ENCODE measurements around the gene RGMB. TPM values are rescaled to one million over a fixed set of nuclear protein-coding genes. Genes with fewer than 3 reads are reported as not detected.
A peak's percentile ranks its signal among the peaks of the same experiment; 100 is the strongest.

Gene RGMB
- total RNA-seq, 2 donors from 2014 or later, result 21.0 to 21.8 TPM

DNA sequence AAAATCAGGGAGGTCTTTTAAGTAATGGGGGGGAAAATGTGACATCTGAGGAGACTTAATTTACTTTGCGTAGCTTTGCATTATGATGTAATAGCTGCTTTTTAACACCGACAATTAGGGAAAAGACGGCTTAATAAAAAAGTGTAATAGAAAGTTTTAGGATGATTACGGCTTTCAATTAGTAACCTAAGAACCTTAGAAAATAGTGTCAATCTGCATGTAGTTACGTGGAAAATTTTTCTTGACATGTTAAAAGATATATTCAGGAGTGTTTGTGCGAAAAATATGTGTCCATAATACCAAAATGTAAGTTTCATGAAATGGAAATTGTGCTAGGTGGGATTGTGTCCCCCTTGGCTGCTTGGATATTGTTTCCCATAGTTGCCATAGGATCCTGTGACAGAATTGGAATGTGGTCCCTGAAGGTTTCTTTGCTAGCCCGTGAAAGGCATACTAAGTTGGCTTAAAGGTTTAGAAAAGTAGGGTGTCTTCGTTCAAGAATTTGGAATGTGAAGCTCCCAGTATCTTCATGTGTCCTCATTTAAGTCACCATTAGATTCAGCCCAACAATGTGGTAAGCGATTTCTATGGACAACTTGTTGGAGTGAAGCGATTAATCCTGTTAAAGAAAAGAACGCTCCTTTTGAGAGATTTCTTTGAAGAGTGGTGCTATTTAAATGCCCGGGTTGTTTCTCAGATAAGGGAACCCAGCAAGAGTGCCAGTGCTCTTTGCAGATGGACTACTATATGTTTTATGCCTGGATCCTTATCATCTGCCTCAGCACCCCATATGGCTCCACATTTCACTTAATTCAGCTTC, 2.0 kb downstream of the RGMB start:
- 22 to 24% methylated on average over 12 of the region's 12 CpGs for WGBS, 2 donors
- Histone ChIP-seq H3K36me3 (replicated peaks in 1 of 2; ENCODE audit: insufficient read depth in 1 of 2, low read depth in 2 of 2) (no peaks in the 10 kb centered on the region), H3K4me3 (peak overlapping the region in 1 of 2 donors; percentile 95), H3K27me3 (no peaks in the 10 kb centered on the region), H3K4me1 (peaks cover 61% of the 10 kb centered on the region), H3K27ac (peak overlapping the region; percentile 13 to 98 (median 97)), H3K9me3 (no peaks in the 10 kb centered on the region)
- TF ChIP-seq, protein P1, sequence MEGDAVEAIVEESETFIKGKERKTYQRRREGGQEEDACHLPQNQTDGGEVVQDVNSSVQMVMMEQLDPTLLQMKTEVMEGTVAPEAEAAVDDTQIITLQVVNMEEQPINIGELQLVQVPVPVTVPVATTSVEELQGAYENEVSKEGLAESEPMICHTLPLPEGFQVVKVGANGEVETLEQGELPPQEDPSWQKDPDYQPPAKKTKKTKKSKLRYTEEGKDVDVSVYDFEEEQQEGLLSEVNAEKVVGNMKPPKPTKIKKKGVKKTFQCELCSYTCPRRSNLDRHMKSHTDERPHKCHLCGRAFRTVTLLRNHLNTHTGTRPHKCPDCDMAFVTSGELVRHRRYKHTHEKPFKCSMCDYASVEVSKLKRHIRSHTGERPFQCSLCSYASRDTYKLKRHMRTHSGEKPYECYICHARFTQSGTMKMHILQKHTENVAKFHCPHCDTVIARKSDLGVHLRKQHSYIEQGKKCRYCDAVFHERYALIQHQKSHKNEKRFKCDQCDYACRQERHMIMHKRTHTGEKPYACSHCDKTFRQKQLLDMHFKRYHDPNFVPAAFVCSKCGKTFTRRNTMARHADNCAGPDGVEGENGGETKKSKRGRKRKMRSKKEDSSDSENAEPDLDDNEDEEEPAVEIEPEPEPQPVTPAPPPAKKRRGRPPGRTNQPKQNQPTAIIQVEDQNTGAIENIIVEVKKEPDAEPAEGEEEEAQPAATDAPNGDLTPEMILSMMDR (IDR thresholded peaks at IDR 0.05), result no peak
- TF ChIP-seq POLR2A (IDR thresholded peaks at IDR 0.05), result no peak
- ATAC-seq (no peak), DNase-seq (no peak)
- intact Hi-C loops (cut with DNase I), result no loop called here

DNA sequence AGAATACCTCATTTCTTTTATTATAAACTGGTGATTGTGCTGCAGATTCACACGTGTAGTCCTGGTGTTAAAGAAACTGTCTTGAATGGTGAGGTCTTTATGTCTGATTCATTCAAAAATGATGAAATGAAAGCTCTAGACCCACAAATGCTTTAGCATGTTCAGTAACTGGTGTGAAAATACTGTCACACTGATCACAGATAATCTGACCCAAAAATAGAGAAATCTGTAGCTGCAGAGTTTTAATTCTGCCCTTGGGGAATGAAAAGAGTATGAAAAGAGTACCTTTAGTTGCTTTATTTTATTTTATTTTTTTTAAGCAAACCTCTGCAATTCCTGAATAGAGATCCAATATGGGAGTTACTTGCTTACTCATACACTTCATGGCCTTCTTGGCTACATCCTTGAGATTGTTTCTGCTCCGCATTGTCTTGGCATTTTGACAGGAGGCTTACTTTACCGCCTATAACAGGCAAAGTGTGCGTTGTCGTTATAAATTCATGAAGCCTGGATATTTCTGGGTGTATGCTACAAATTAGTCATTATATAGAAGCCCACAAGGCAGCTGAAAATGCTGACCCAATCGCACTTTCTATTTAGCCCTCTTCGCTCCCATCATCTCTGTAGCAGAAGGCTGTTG, 2.7 kb downstream of the RGMB start:
- intact Hi-C loops (cut with DNase I), result no loop called here
- no peak overlapping the region for H3K4me3 ChIP-seq
- TF ChIP-seq, protein P1 (IDR thresholded peaks at IDR 0.05), result no peak
- TF ChIP-seq POLR2A (IDR thresholded peaks at IDR 0.05), result no peak
- H3K9me3 ChIP-seq, result no peaks in the 10 kb centered on the region
- H3K4me1 ChIP-seq, result peaks cover 65% of the 10 kb centered on the region
- H3K27ac ChIP-seq, result peak overlapping the region in 1 of 4 donors; percentile 32
- ATAC-seq, result no peak
- H3K36me3 ChIP-seq (replicated peaks in 1 of 2; ENCODE audit: insufficient read depth in 1 of 2, low read depth in 2 of 2), result no peaks in the 10 kb centered on the region
- no peaks in the 10 kb centered on the region for H3K27me3 ChIP-seq
- DNase-seq, result peak in 1 of 4 donors; percentile 10
- WGBS, 2 donors, result 42 to 45% methylated on average over 7 of the region's 7 CpGs

DNA sequence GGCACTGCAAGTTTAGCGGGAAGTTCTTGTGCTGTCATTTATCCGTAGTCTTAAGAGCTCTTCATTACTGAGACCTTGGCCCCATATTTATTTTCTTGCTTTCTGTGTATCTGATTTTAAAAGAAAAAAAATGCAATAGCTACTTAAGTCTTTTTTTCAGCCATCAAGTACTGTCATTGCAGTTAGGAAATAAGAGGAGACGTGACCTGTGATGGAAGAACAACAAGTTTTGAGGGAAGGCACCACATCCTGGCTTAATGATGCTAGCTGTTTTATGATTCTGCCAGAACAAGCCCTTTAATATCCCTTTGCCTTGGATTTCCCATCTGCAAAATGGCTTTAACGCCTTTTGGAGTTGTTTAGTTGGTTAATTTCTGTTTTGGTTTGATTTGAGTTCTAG, 3.8 kb downstream of the RGMB start:
- ATAC-seq (no peak), DNase-seq (no peak)
- Histone ChIP-seq H3K27ac (no peak overlapping the region), H3K36me3 (replicated peaks in 1 of 2; ENCODE audit: insufficient read depth in 1 of 2, low read depth in 2 of 2) (no peaks in the 10 kb centered on the region), H3K4me1 (peaks cover 62% of the 10 kb centered on the region), H3K9me3 (no peaks in the 10 kb centered on the region), H3K4me3 (no peak overlapping the region), H3K27me3 (no peaks in the 10 kb centered on the region)
- intact Hi-C loops (cut with DNase I), result no loop called here
- no peak for TF ChIP-seq POLR2A (IDR thresholded peaks at IDR 0.05)
- TF ChIP-seq, protein P1 (IDR thresholded peaks at IDR 0.05), result no peak
- WGBS, 2 donors, result 77 to 82% methylated on average over 4 of the region's 4 CpGs

DNA sequence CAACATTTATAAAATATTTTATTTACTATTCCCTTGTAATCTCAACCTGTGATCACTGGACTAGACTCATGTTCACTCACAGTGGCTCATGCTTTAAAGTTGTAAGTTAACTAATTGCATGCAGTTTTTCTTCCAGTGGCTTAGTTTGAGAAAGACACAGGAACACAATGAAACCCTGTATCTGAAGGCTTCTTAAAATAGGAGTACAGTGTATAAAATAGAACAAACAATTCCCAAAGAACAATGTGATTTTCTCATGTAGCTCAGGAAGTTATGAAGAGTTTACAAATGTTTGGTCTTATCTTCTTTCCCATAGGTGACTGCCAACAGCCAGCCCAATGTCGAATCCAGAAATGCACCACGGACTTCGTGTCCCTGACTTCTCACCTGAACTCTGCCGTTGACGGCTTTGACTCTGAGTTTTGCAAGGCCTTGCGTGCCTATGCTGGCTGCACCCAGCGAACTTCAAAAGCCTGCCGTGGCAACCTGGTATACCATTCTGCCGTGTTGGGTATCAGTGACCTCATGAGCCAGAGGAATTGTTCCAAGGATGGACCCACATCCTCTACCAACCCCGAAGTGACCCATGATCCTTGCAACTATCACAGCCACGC, 5.9 kb downstream of the RGMB start:
- no peaks in the 10 kb centered on the region for H3K36me3 ChIP-seq (replicated peaks in 1 of 2; ENCODE audit: insufficient read depth in 1 of 2, low read depth in 2 of 2)
- no peaks in the 10 kb centered on the region for H3K9me3 ChIP-seq
- H3K27ac ChIP-seq, result peak overlapping the region in 3 of 4 donors; percentile 31 to 71 (median 51)
- DNase-seq, result peak; percentile 69 to 84 (median 76)
- ATAC-seq, result peak; percentile 81
- H3K27me3 ChIP-seq, result no peaks in the 10 kb centered on the region
- WGBS, 2 donors, result 25 to 28% methylated on average over 10 to 11 of the region's 11 CpGs
- peak in 1 of 3 donors; percentile 11 for TF ChIP-seq POLR2A (IDR thresholded peaks at IDR 0.05)
- TF ChIP-seq, protein P1 (IDR thresholded peaks at IDR 0.05), result no peak
- intact Hi-C loops (cut with DNase I), result no loop called here
- H3K4me1 ChIP-seq, result peaks cover 69% of the 10 kb centered on the region
- H3K4me3 ChIP-seq, result no peak overlapping the region
